Activated naive CD4-positive, alpha-beta T cell treated with anti-CD3 and anti-CD28 coated beads, Interleukin-2, amount 10 ng/mL, durations not matched to agents 7 days and 5 days (primary cell): Measurements from ENCODE around the gene LLGL1.

ENCODE experiments used
- CTCF ChIA-PET: fragments of 350-600 bp; sonication (Branson Sonifier 250); formaldehyde crosslinking; loops from one replicate; lab custom pipeline; 2021; ENCODE audit warnings: antibody characterized with exemption; lab: Charles Lee
- DNase-seq: peaks from one replicate; pipeline ENCODE4 v3.0.0-alpha.2; 2020
- H3K27ac Mint-ChIP-seq: one replicate; pipeline ENCODE4 v1.8.0; 2021; ENCODE audit warnings: mild to moderate bottlenecking, moderate library complexity, mixed read lengths
- H3K27me3 Mint-ChIP-seq: one replicate; pipeline ENCODE4 v1.8.0; 2021; ENCODE audit warnings: mild to moderate bottlenecking, mixed read lengths
- H3K36me3 Mint-ChIP-seq: one replicate; pipeline ENCODE4 v1.8.0; 2021; ENCODE audit warnings: mixed read lengths
- H3K4me1 Mint-ChIP-seq: one replicate; pipeline ENCODE4 v1.8.0; 2021; ENCODE audit warnings: mixed read lengths
- H3K4me3 Mint-ChIP-seq: one replicate; pipeline ENCODE4 v1.8.0; 2021; ENCODE audit warnings: mild to moderate bottlenecking, moderate library complexity, mixed read lengths
- H3K9me3 Mint-ChIP-seq: one replicate; pipeline ENCODE4 v1.8.0; 2021; ENCODE audit warnings: mixed read lengths

The LLGL1 gene

GRCh38 chr17:18267927-18268711, 42.7 kb downstream of the LLGL1 start:
- H3K27me3 Mint-ChIP-seq = no peaks in the 10 kb centered on the region
- no peak overlapping the region for H3K4me3 Mint-ChIP-seq
- DNase-seq = no peak
- H3K9me3 Mint-ChIP-seq = no peaks in the 10 kb centered on the region
- peaks cover 11% of the 10 kb centered on the region for H3K36me3 Mint-ChIP-seq
- no peak overlapping the region for H3K27ac Mint-ChIP-seq
- CTCF ChIA-PET = no interaction called here
- H3K4me1 Mint-ChIP-seq = no peaks in the 10 kb centered on the region

GRCh38 chr17:18270046-18270931, 44.9 kb downstream of the LLGL1 start:
- no peak for DNase-seq
- H3K27ac Mint-ChIP-seq = peak overlapping the region; percentile 19
- CTCF ChIA-PET = no interaction called here

GRCh38 chr17:18277076-18277475, 51.6 kb downstream of the LLGL1 start:
- no peak overlapping the region for H3K27ac Mint-ChIP-seq
- no peak for DNase-seq
- H3K36me3 Mint-ChIP-seq = peaks cover 14% of the 10 kb centered on the region
- H3K27me3 Mint-ChIP-seq = no peaks in the 10 kb centered on the region
- H3K9me3 Mint-ChIP-seq = no peaks in the 10 kb centered on the region
- CTCF ChIA-PET = no interaction called here
- H3K4me1 Mint-ChIP-seq = no peaks in the 10 kb centered on the region
- no peak overlapping the region for H3K4me3 Mint-ChIP-seq

More at GRCh38 chr17:18270046-18270931, 44.9 kb downstream of the LLGL1 start:
- no peak overlapping the region for H3K4me3 Mint-ChIP-seq
- H3K36me3 Mint-ChIP-seq = peaks cover 8% of the 10 kb centered on the region
- no peaks in the 10 kb centered on the region for H3K4me1 Mint-ChIP-seq
- no peaks in the 10 kb centered on the region for H3K27me3 Mint-ChIP-seq
- no peaks in the 10 kb centered on the region for H3K9me3 Mint-ChIP-seq

GRCh38 chr17:18278867-18279266, 53.4 kb downstream of the LLGL1 start:
- no peak overlapping the region for H3K4me3 Mint-ChIP-seq
- no peak overlapping the region for H3K27ac Mint-ChIP-seq
- H3K9me3 Mint-ChIP-seq = no peaks in the 10 kb centered on the region
- no peak for DNase-seq
- H3K27me3 Mint-ChIP-seq = no peaks in the 10 kb centered on the region
- peaks cover 24% of the 10 kb centered on the region for H3K36me3 Mint-ChIP-seq
- CTCF ChIA-PET = no interaction called here
- H3K4me1 Mint-ChIP-seq = no peaks in the 10 kb centered on the region

- Mint-ChIP-seq H3K4me3 (no peak overlapping the region), H3K4me1 (no peaks in the 10 kb centered on the region), H3K9me3 (no peaks in the 10 kb centered on the region), H3K36me3 (peaks cover 31% of the 10 kb centered on the region), H3K27ac (no peak overlapping the region), H3K27me3 (no peaks in the 10 kb centered on the region)
- DNase-seq = no peak
- CTCF ChIA-PET = no interaction called here
Measured at GRCh38 chr17:18280249-18280648, 54.8 kb downstream of the LLGL1 start.

- DNase-seq = no peak
- Mint-ChIP-seq H3K27ac (no peak overlapping the region), H3K4me3 (no peak overlapping the region), H3K4me1 (no peaks in the 10 kb centered on the region), H3K36me3 (peaks cover 34% of the 10 kb centered on the region), H3K9me3 (no peaks in the 10 kb centered on the region), H3K27me3 (no peaks in the 10 kb centered on the region)
- CTCF ChIA-PET = no interaction called here
Measured at GRCh38 chr17:18280766-18281371, 55.4 kb downstream of the LLGL1 start.

GRCh38 chr17:18281788-18282187, 56.4 kb downstream of the LLGL1 start:
- Mint-ChIP-seq H3K27ac (no peak overlapping the region), H3K4me3 (no peak overlapping the region), H3K9me3 (no peaks in the 10 kb centered on the region), H3K4me1 (no peaks in the 10 kb centered on the region), H3K27me3 (no peaks in the 10 kb centered on the region), H3K36me3 (peaks cover 36% of the 10 kb centered on the region)
- CTCF ChIA-PET = no interaction called here
- DNase-seq = no peak

- no peak overlapping the region for H3K4me3 Mint-ChIP-seq
- no peak overlapping the region for H3K27ac Mint-ChIP-seq
- CTCF ChIA-PET = no interaction called here
- H3K27me3 Mint-ChIP-seq = no peaks in the 10 kb centered on the region
- H3K4me1 Mint-ChIP-seq = no peaks in the 10 kb centered on the region
- DNase-seq = no peak
- H3K9me3 Mint-ChIP-seq = no peaks in the 10 kb centered on the region
- peaks cover 41% of the 10 kb centered on the region for H3K36me3 Mint-ChIP-seq
Measured at GRCh38 chr17:18285296-18285695, 59.9 kb downstream of the LLGL1 start.

- no peak for DNase-seq
- peak overlapping the region; percentile 35 for H3K27ac Mint-ChIP-seq
- no peaks in the 10 kb centered on the region for H3K4me1 Mint-ChIP-seq
Measured at GRCh38 chr17:18291718-18292540, 66.5 kb downstream of the LLGL1 start.

More at GRCh38 chr17:18291718-18292540, 66.5 kb downstream of the LLGL1 start:
- Mint-ChIP-seq H3K36me3 (peaks cover 40% of the 10 kb centered on the region), H3K27me3 (no peaks in the 10 kb centered on the region), H3K9me3 (no peaks in the 10 kb centered on the region), H3K4me3 (no peak overlapping the region)
- CTCF ChIA-PET = no interaction called here
